ENCODE results near the gene SLC4A3.

SLC4A3 gene

DNA sequence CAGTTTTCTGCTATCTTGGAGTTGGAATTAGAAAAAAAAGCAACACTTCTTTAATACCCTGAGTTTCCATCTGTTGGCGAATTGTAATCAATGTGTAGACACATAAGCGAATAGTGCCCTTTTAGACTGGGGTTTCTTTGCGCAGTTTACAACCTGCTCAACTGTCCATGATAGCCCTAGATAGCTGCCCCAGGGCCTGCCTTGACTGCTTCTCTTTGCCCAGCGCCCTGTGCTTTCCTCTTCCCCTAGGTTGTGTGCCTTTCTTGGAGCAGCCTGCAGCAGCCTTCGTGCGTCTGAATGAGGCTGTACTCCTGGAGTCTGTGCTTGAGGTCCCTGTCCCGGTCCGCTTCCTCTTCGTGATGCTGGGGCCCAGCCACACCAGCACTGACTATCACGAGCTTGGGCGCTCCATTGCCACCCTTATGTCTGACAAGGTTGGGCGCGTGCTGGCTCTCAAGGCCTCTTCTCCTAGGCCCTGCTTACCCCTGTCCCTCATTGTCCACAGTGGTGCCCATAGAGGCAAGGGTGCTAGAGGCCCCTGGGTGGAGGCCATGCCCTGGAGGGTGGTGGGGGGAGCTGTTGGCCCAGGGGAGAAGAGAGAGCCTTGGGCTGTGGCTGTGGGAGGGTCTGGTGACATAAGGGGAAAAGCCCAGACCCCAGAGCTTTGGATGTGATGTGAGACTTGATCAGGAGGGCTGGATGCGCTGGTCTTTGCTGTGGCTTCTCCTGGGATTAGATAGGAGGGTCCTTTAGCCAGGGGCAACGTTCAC lies 6.9 kb downstream of the SLC4A3 start:
- Histone ChIP-seq H3K9me3 (ENCODE audit: insufficient read depth, low read length) (no peaks in the 10 kb centered on the region), H3K4me1 (ENCODE audit: insufficient read depth, insufficient read length) (peaks cover 2% of the 10 kb centered on the region), H3K36me3 (ENCODE audit: insufficient read depth, insufficient read length, low read length) (peaks cover 76% of the 10 kb centered on the region), H3K4me3 (ENCODE audit: insufficient read length, low read depth) (no peak overlapping the region), H3K9ac (ENCODE audit: insufficient read length, low read depth) (no peak overlapping the region), H3K27me3 (ENCODE audit: insufficient read depth, insufficient read length) (no peaks in the 10 kb centered on the region)
- no peak for DNase-seq (ENCODE audit: low read depth, low spot score)
- TF ChIP-seq ZNF274 (IDR thresholded peaks at IDR 0.05; ENCODE audit: low read depth, low read length): no peak
- TF ChIP-seq YY1 (IDR thresholded peaks at IDR 0.05; ENCODE audit: insufficient read depth, insufficient read length): no peak

DNA sequence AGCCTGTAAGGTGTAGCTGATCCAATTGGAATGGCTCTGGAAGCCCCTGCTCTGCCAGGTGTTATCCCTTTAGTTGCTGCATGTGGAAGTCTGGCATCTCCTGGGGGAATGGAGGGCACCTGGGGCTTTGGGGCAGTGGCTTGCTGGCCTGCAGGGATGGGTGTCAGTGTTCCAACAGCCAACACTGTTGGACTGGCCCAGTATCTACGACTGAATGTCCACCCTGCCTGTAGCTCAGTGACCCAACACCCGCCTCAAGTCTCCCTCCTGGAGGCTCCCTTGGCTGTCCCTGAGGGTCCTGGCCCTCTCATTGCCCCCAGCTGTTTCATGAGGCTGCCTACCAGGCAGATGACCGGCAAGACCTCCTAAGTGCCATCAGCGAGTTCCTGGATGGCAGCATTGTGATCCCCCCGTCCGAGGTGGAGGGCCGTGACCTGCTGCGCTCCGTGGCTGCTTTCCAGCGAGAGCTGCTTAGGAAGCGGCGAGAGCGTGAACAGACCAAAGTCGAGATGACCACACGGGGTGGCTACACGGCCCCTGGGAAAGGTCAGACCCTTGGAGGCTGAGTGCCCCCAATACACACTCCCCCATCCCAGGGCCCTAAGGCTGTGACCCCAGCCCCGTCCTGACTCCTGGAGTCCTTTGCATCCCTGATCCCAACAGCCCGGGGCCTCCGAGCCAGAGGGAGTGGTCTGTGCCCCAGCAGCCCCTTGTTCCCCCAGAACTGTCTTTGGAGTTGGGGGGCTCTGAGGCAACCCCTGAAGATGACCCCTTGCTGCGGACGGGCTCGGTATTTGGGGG lies 7.7 kb downstream of the SLC4A3 start:
- Histone ChIP-seq H3K4me1 (ENCODE audit: insufficient read depth, insufficient read length) (no peaks in the 10 kb centered on the region), H3K4me3 (ENCODE audit: insufficient read length, low read depth) (no peak overlapping the region), H3K27me3 (ENCODE audit: insufficient read depth, insufficient read length) (no peaks in the 10 kb centered on the region), H3K9me3 (ENCODE audit: insufficient read depth, low read length) (no peaks in the 10 kb centered on the region), H3K36me3 (ENCODE audit: insufficient read depth, insufficient read length, low read length) (peaks cover 78% of the 10 kb centered on the region), H3K9ac (ENCODE audit: insufficient read length, low read depth) (no peak overlapping the region)
- TF ChIP-seq SUZ12 (IDR thresholded peaks at IDR 0.05; ENCODE audit: extremely low read depth, insufficient read depth, insufficient read length): no peak
- no peak for TF ChIP-seq YY1 (IDR thresholded peaks at IDR 0.05; ENCODE audit: insufficient read depth, insufficient read length)
- TF ChIP-seq ZNF274 (IDR thresholded peaks at IDR 0.05; ENCODE audit: low read depth, low read length): no peak
- DNase-seq (ENCODE audit: low read depth, low spot score): no peak

DNA sequence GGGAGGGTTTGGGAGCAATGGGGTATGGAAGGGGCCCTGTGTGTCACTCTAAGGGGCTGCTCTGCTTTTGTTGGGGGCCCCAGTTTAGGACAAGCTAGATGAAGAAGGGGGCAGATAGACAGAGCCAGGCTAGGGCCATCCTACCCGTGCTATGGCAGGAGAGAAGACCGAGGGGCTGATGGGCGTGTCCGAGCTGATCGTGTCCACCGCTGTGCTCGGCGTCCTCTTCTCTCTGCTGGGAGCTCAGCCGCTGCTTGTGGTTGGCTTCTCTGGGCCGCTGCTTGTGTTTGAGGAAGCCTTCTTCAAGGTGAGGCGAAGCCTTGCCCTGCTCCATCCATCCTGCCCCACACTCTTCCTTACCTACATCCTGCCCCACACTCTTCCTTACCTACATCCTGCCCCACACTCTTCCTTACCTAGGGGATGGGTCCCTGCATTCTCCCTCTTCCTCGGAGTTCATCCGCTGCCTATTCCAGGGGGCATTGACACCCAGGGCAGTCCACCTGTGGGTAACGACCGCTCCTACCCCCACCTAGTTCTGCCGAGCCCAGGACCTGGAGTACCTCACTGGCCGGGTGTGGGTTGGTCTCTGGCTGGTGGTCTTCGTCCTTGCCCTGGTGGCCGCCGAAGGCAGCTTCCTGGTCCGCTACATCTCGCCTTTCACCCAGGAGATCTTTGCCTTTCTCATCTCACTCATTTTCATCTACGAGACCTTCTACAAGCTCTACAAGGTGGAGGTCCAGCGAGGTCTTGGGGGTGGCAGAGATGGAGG lies 8.9 kb downstream of the SLC4A3 start:
- H3K4me3 ChIP-seq (ENCODE audit: insufficient read length, low read depth): no peak overlapping the region
- H3K36me3 ChIP-seq (ENCODE audit: insufficient read depth, insufficient read length, low read length): peaks cover 88% of the 10 kb centered on the region
- no peaks in the 10 kb centered on the region for H3K27me3 ChIP-seq (ENCODE audit: insufficient read depth, insufficient read length)
- H3K4me1 ChIP-seq (ENCODE audit: insufficient read depth, insufficient read length): no peaks in the 10 kb centered on the region
- no peak for DNase-seq (ENCODE audit: low read depth, low spot score)
- no peak for TF ChIP-seq SUZ12 (IDR thresholded peaks at IDR 0.05; ENCODE audit: extremely low read depth, insufficient read depth, insufficient read length)
- no peak for TF ChIP-seq ZNF274 (IDR thresholded peaks at IDR 0.05; ENCODE audit: low read depth, low read length)
- no peak for TF ChIP-seq YY1 (IDR thresholded peaks at IDR 0.05; ENCODE audit: insufficient read depth, insufficient read length)
- no peaks in the 10 kb centered on the region for H3K9me3 ChIP-seq (ENCODE audit: insufficient read depth, low read length)
- H3K9ac ChIP-seq (ENCODE audit: insufficient read length, low read depth): no peak overlapping the region

DNA sequence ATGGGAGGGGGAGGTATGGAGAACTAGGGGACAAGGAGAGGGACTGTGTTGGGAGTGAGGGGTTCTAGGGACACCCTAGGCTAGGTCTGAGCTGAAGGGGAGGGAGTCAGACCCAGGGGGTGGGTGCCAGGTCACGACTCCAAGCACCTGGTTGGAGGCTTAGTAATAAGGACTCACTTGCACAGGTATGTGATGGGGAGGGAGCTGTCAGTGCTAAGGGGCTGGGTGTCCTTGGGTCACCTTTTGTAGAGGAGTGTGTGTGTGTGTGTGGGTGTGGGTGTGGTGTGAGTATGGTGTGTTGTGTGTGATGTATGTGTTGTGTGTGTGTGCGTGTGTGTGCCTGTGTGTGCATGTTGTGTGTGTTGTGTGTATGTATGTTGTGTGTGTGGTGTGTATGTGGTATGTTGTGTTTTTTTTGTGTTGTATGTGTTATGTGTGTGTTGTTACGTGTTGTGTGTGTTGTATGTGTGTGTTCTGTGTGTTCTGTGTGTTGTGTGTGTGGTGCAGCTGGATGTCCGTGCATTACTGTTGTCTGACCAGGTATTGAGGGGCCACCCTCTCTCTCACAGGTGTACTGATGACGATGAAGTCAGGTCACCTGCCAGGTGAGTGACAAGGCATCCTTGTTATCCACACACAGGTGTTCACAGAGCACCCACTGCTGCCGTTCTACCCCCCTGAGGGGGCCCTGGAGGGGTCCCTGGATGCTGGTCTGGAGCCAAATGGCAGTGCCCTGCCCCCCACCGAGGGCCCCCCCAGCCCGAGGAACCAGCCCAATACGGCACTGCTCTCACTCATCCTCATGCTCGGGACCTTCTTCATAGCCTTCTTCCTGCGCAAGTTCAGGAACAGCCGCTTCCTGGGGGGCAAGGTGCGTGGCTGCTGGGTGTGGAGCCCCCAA lies 9.8 kb downstream of the SLC4A3 start:
- no peak for DNase-seq (ENCODE audit: low read depth, low spot score)
- Histone ChIP-seq H3K4me1 (ENCODE audit: insufficient read depth, insufficient read length) (no peaks in the 10 kb centered on the region), H3K4me3 (ENCODE audit: insufficient read length, low read depth) (no peak overlapping the region), H3K9me3 (ENCODE audit: insufficient read depth, low read length) (no peaks in the 10 kb centered on the region), H3K27me3 (ENCODE audit: insufficient read depth, insufficient read length) (no peaks in the 10 kb centered on the region), H3K9ac (ENCODE audit: insufficient read length, low read depth) (no peak overlapping the region), H3K36me3 (ENCODE audit: insufficient read depth, insufficient read length, low read length) (peaks cover 87% of the 10 kb centered on the region)
- TF ChIP-seq ZNF274 (IDR thresholded peaks at IDR 0.05; ENCODE audit: low read depth, low read length) (no peak), YY1 (IDR thresholded peaks at IDR 0.05; ENCODE audit: insufficient read depth, insufficient read length) (no peak), SUZ12 (IDR thresholded peaks at IDR 0.05; ENCODE audit: extremely low read depth, insufficient read depth, insufficient read length) (no peak)

DNA sequence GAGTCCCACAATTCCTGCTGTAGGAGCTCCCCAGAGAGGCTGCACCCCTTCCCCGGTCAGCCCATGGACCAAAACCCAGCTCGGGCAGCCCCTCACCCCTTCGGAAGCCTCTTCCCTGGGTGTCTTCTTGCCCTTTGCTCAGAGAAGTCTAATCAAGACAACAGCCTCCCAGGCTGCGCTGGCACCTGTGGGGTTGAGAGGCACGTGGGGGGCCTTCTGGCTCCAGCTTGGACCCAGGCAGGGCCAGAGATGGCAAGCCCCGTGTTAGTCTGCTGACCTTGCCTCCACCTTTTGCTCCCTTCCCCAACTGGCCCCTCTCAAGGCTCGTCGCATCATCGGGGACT lies 10.4 kb downstream of the SLC4A3 start:
- no peak for DNase-seq (ENCODE audit: low read depth, low spot score)
- TF ChIP-seq YY1 (IDR thresholded peaks at IDR 0.05; ENCODE audit: insufficient read depth, insufficient read length): no peak
- Histone ChIP-seq H3K9me3 (ENCODE audit: insufficient read depth, low read length) (no peaks in the 10 kb centered on the region), H3K4me3 (ENCODE audit: insufficient read length, low read depth) (no peak overlapping the region), H3K27me3 (ENCODE audit: insufficient read depth, insufficient read length) (no peaks in the 10 kb centered on the region), H3K36me3 (ENCODE audit: insufficient read depth, insufficient read length, low read length) (peaks cover 81% of the 10 kb centered on the region), H3K4me1 (ENCODE audit: insufficient read depth, insufficient read length) (no peaks in the 10 kb centered on the region), H3K9ac (ENCODE audit: insufficient read length, low read depth) (no peak overlapping the region)

DNA sequence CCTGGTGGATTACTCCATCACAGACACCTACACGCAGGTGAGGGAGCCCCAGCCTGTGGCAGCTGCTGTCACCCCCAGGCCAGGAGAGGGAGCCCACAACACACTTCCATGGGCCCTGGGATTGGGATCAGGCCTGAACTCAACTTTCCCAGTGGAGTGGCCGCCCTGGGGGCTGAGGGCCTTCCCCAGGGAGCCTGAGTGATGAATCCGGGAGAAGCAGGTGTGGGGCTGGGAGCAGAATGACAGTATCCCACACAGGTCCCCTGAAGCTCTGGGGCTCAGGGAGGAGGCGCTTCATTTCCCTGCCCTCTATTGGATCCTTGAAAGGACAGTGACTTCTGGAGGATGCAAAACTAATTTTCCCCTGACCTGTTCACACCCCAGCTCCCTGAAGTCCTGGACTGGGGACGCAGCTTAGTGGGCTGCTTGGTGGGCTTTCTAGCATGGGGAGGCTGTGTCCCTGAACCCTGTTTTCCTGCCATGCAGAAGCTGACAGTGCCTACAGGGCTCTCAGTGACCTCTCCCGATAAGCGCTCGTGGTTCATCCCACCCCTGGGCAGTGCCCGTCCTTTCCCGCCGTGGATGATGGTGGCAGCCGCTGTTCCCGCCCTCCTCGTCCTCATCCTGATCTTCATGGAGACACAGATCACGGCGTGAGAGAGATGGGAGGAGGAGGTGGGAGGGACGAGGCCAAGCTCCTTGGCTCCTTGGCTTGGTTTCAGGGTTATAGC lies 11.0 kb downstream of the SLC4A3 start:
- peaks cover 4% of the 10 kb centered on the region for H3K27me3 ChIP-seq (ENCODE audit: insufficient read depth, insufficient read length)
- H3K4me1 ChIP-seq (ENCODE audit: insufficient read depth, insufficient read length): no peaks in the 10 kb centered on the region
- peaks cover 75% of the 10 kb centered on the region for H3K36me3 ChIP-seq (ENCODE audit: insufficient read depth, insufficient read length, low read length)
- H3K9ac ChIP-seq (ENCODE audit: insufficient read length, low read depth): no peak overlapping the region
- TF ChIP-seq YY1 (IDR thresholded peaks at IDR 0.05; ENCODE audit: insufficient read depth, insufficient read length): no peak
- no peak for TF ChIP-seq SUZ12 (IDR thresholded peaks at IDR 0.05; ENCODE audit: extremely low read depth, insufficient read depth, insufficient read length)
- TF ChIP-seq ZNF274 (IDR thresholded peaks at IDR 0.05; ENCODE audit: low read depth, low read length): no peak
- H3K4me3 ChIP-seq (ENCODE audit: insufficient read length, low read depth): no peak overlapping the region
- no peak for DNase-seq (ENCODE audit: low read depth, low spot score)
- no peaks in the 10 kb centered on the region for H3K9me3 ChIP-seq (ENCODE audit: insufficient read depth, low read length)
